ENCODE data around the gene UNC5A. TPM values are rescaled to one million over a fixed set of nuclear protein-coding genes. Genes with fewer than 3 reads are reported as not detected.

UNC5A gene
- total RNA-seq, 1 donor from 2014 or later: 5.6 TPM

- no peak overlapping the region for H3K4me3 Mint-ChIP-seq (ENCODE audit: unreplicated experiment)
- H3K4me1 Mint-ChIP-seq (ENCODE audit: low read depth, unreplicated experiment): peaks cover 6% of the 10 kb centered on the region
- DNase-seq: no peak
- H3K27me3 Mint-ChIP-seq (ENCODE audit: unreplicated experiment): peaks cover 10% of the 10 kb centered on the region
- no peak for TF ChIP-seq CTCF (IDR thresholded peaks at IDR 0.05; ENCODE audit: partially characterized antibody, unreplicated experiment)
- H3K9me3 Mint-ChIP-seq (ENCODE audit: unreplicated experiment): peaks cover 8% of the 10 kb centered on the region
- H3K36me3 Mint-ChIP-seq (ENCODE audit: unreplicated experiment): peaks cover 4% of the 10 kb centered on the region
- H3K27ac Mint-ChIP-seq (ENCODE audit: unreplicated experiment): no peak overlapping the region
Observed at GRCh38 chr5:176806137-176806536, 4.2 kb upstream of the UNC5A start.

- DNase-seq: no peak
- Mint-ChIP-seq H3K9me3 (ENCODE audit: unreplicated experiment) (peaks cover 14% of the 10 kb centered on the region), H3K27me3 (ENCODE audit: unreplicated experiment) (peaks cover 15% of the 10 kb centered on the region), H3K36me3 (ENCODE audit: unreplicated experiment) (peaks cover 4% of the 10 kb centered on the region), H3K4me1 (ENCODE audit: low read depth, unreplicated experiment) (peaks cover 11% of the 10 kb centered on the region), H3K4me3 (ENCODE audit: unreplicated experiment) (peak overlapping the region; percentile 74), H3K27ac (ENCODE audit: unreplicated experiment) (no peak overlapping the region)
- no peak for TF ChIP-seq CTCF (IDR thresholded peaks at IDR 0.05; ENCODE audit: partially characterized antibody, unreplicated experiment)
Observed at GRCh38 chr5:176809544-176810080, 747 bp upstream of the UNC5A start.

GRCh38 chr5:176810687-176811501 is 535 bp downstream of the UNC5A start:
- Mint-ChIP-seq H3K4me3 (ENCODE audit: unreplicated experiment) (peak overlapping the region; percentile 88), H3K27ac (ENCODE audit: unreplicated experiment) (peak overlapping the region; percentile 79), H3K36me3 (ENCODE audit: unreplicated experiment) (peaks cover 4% of the 10 kb centered on the region), H3K4me1 (ENCODE audit: low read depth, unreplicated experiment) (peaks cover 16% of the 10 kb centered on the region), H3K27me3 (ENCODE audit: unreplicated experiment) (peaks cover 16% of the 10 kb centered on the region), H3K9me3 (ENCODE audit: unreplicated experiment) (peaks cover 14% of the 10 kb centered on the region)
- no peak for DNase-seq
- no peak for TF ChIP-seq CTCF (IDR thresholded peaks at IDR 0.05; ENCODE audit: partially characterized antibody, unreplicated experiment)

- TF ChIP-seq CTCF (IDR thresholded peaks at IDR 0.05; ENCODE audit: partially characterized antibody, unreplicated experiment): peak; percentile 69
- H3K27me3 Mint-ChIP-seq (ENCODE audit: unreplicated experiment): peaks cover 14% of the 10 kb centered on the region
- peak overlapping the region; percentile 88 for H3K4me3 Mint-ChIP-seq (ENCODE audit: unreplicated experiment)
- peaks cover 3% of the 10 kb centered on the region for H3K36me3 Mint-ChIP-seq (ENCODE audit: unreplicated experiment)
- peaks cover 12% of the 10 kb centered on the region for H3K9me3 Mint-ChIP-seq (ENCODE audit: unreplicated experiment)
- peaks cover 16% of the 10 kb centered on the region for H3K4me1 Mint-ChIP-seq (ENCODE audit: low read depth, unreplicated experiment)
- H3K27ac Mint-ChIP-seq (ENCODE audit: unreplicated experiment): no peak overlapping the region
- DNase-seq: peak; percentile 91
Observed at GRCh38 chr5:176812269-176813259, 2.2 kb downstream of the UNC5A start.

All from glutamatergic neuron (in vitro differentiated cells).